ENCODE data around the gene ATP2B1. TPM values are rescaled to one million over a fixed set of nuclear protein-coding genes. Genes with fewer than 3 reads are reported as not detected.

Gene ATP2B1
- total RNA-seq, 1 donor from 2014 or later: 5.1 TPM

GRCh38 chr12:89571491-89572195 lies 137.0 kb downstream of the ATP2B1 start:
- no peak for DNase-seq (ENCODE audit: low spot score in 2 of 2)
- TF ChIP-seq CTCF (IDR thresholded peaks at IDR 0.05): no peak
- H3K27ac ChIP-seq: no peak overlapping the region

GRCh38 chr12:89568484-89568883 lies 140.2 kb downstream of the ATP2B1 start:
- Histone ChIP-seq H3K4me3 (no peak overlapping the region), H3K4me1 (no peaks in the 10 kb centered on the region), H3K27ac (no peak overlapping the region), H3K9me3 (no peaks in the 10 kb centered on the region), H3K36me3 (no peaks in the 10 kb centered on the region), H3K27me3 (no peaks in the 10 kb centered on the region)
- intact Hi-C loops (cut with DNase I): no loop called here
- no peak for DNase-seq (ENCODE audit: low spot score in 2 of 2)
- TF ChIP-seq CTCF (IDR thresholded peaks at IDR 0.05): no peak

More at GRCh38 chr12:89571491-89572195, 137.0 kb downstream of the ATP2B1 start:
- Histone ChIP-seq H3K9me3 (no peaks in the 10 kb centered on the region), H3K36me3 (no peaks in the 10 kb centered on the region), H3K4me3 (no peak overlapping the region), H3K27me3 (no peaks in the 10 kb centered on the region), H3K4me1 (no peaks in the 10 kb centered on the region)
- intact Hi-C loops (cut with DNase I): no loop called here

- H3K27ac ChIP-seq: no peak overlapping the region
- H3K9me3 ChIP-seq: no peaks in the 10 kb centered on the region
- H3K36me3 ChIP-seq: no peaks in the 10 kb centered on the region
- H3K27me3 ChIP-seq: no peaks in the 10 kb centered on the region
- H3K4me3 ChIP-seq: no peak overlapping the region
- TF ChIP-seq CTCF (IDR thresholded peaks at IDR 0.05): no peak
- DNase-seq (ENCODE audit: low spot score in 2 of 2): no peak
- no peaks in the 10 kb centered on the region for H3K4me1 ChIP-seq
- intact Hi-C loops (cut with DNase I): no loop called here
Observed at GRCh38 chr12:89567691-89568239, 140.9 kb downstream of the ATP2B1 start.

DNA sequence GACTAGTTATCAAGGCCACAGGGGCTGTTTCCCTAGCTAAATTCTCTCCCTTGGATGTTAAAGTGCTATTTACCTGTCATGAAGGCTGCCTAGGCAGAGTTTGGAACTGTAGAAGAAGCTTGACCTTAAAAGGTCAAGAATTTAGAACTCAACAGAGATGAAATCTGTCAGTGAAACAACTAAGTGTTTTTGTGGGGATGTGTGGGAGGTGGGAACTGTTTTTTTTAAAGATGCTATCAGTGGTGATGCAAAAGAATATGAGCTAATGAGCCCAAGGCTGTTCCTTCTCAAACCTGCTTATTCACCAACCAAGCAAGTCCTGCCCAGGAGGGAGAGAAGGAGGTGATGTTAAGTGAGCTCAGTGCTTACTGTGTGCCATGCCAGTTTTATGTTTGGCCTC lies 142.0 kb downstream of the ATP2B1 start:
- Histone ChIP-seq H3K36me3 (no peaks in the 10 kb centered on the region), H3K4me3 (no peak overlapping the region), H3K27ac (no peak overlapping the region), H3K9me3 (no peaks in the 10 kb centered on the region), H3K27me3 (no peaks in the 10 kb centered on the region), H3K4me1 (no peaks in the 10 kb centered on the region)
- DNase-seq (ENCODE audit: low spot score in 2 of 2): no peak
- no peak for TF ChIP-seq CTCF (IDR thresholded peaks at IDR 0.05)
- intact Hi-C loops (cut with DNase I): no loop called here

DNA sequence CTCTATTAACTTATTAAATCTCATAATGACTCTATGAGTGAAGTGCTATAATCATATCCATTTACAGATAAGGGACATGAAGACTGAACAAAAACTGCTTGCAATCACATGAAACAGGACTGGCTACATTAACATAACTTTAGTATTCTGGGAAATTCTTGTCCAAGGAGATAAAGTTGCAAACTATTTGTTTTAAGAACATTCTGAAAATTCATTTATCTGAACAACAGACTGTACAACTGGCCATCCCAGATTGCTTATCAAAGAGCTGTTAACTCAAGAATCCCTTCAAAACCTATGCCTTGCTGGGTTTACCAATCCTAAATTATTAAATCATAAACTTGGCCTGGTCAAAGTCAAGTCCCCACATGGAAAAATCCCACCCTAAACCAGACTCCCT lies 143.6 kb downstream of the ATP2B1 start:
- DNase-seq (ENCODE audit: low spot score in 2 of 2): no peak
- Histone ChIP-seq H3K9me3 (no peaks in the 10 kb centered on the region), H3K4me3 (no peak overlapping the region), H3K27ac (no peak overlapping the region), H3K36me3 (no peaks in the 10 kb centered on the region), H3K4me1 (no peaks in the 10 kb centered on the region), H3K27me3 (no peaks in the 10 kb centered on the region)
- TF ChIP-seq CTCF (IDR thresholded peaks at IDR 0.05): no peak
- intact Hi-C loops (cut with DNase I): no loop called here
